ENCODE data around the gene LOC128125822.
"Not testable (repeated sequence)": the region's sequence is repeated elsewhere in the genome, so short reads cannot be mapped to it uniquely, and the experiment has no call there.

Gene LOC128125822

DNA sequence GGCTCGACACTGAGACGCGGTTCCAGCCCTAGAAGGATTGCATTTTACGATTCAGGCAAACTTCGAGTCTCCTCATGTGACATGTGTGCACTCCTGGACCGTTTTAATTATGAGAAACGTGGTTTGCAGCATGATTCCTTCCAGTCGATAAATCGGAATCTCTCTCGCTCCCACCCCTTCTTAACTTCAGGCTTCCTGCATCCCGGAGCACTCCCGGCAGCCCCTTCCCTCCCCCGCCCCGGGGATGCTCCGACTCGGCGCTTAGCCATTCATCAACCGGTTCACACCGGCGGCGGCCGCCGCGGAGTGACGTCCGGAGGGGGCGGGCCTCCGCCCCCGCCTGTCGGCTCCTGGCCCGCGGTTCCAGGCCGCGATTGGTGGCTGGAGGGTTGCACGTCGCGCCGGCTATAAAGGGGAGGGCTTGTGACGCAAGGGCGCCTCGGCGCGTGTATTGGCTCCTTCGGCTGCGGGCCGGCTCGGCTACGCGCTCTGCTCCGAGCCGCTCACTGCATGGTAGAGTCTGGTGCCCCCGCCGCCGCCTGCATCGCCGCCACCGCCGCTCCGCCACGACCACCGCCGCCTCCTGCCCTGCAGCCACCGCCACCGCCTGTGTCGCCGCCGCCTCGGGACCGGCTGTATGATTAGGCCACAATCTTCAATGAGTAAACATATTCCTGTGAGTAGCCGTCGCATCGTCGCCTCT is at the start of gene LOC128125822, which contains the start of gene PTP4A1:
Gene LOC128125822 (plus strand): TSS at position 437 of the 703 bp plus-strand sequence.
Gene PTP4A1 (plus strand): TSS at position 437 of the 703 bp plus-strand sequence. CDS start 4,401 bp downstream, outside the sequence.
- intact Hi-C loops (cut with micrococcal nuclease) = loop anchor here (1.0 to 10.0 kb wide), 7 partner anchors 26 to 1273 kb away; partner anchors contain the start of gene PHF3
- H3K27me3 Mint-ChIP-seq = no peaks in the 10 kb centered on the region
- POLR2A ChIA-PET = interaction anchor here (6.2 kb wide), 1 partner anchor 64 kb away, joined by 53 read pairs; the partner anchor contains the start of gene PHF3
- CTCF ChIA-PET = no interaction called here
- peaks cover 3% of the 10 kb centered on the region for H3K9me3 Mint-ChIP-seq
- TF ChIP-seq CTCF (IDR thresholded peaks at IDR 0.05) = no peak
- peaks cover 33% of the 10 kb centered on the region for H3K4me1 Mint-ChIP-seq
- H3K4me3 Mint-ChIP-seq = peak within 1 kb of the TSS; percentile 92
- ATAC-seq (ENCODE audit: low read depth) = peak; percentile 85
- peak; percentile 94 for DNase-seq
- peak within 1 kb of the TSS; percentile 97 for H3K27ac Mint-ChIP-seq
- peaks cover 20% of the 10 kb centered on the region for H3K36me3 Mint-ChIP-seq (ENCODE audit: low read depth)

DNA sequence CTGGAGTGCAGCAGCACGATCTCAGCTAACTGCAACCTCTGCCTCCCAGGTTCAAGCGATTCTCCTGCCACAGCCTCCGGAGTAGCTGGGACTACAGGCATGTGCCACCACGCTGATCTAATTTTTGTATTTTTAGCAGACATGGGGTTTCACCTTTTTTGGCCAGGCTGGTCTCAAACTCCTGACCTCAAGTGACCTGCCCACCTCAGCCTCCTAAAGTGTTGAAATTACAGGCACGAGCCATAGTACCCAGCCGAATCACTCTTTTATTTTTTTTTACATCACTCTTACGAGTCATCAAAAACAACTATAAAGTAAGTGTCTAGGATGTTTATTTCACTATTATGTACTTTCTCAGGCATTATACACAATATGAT is 49.4 kb upstream of the LOC128125822 start:
- intact Hi-C loops (cut with micrococcal nuclease); H3K9me3 Mint-ChIP-seq; CTCF ChIA-PET; POLR2A ChIA-PET; DNase-seq; H3K36me3 Mint-ChIP-seq (ENCODE audit: low read depth); H3K4me3 Mint-ChIP-seq; H3K27ac Mint-ChIP-seq; H3K27me3 Mint-ChIP-seq; ATAC-seq (ENCODE audit: low read depth): not testable (repeated sequence)
- peaks cover 22% of the 10 kb centered on the region for H3K4me1 Mint-ChIP-seq

DNA sequence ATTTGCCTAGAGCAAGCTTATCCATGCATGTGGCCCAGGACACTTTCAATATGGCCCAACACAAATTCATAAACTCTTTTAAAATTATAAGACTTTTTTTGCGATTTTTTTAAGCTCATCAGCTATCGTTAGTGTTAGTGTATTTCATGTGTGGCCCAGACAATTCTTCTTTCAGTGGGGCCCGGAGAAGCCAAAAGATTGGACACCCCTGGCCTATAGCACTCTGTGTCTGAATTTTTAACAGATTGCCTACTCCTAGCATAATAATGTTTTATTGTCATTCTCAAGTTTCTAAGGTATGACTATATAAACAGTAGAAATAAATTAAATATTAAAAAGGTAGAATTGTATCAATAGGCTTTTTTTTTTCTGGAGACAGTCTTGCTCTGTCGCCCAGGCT is 48.6 kb upstream of the LOC128125822 start:
- Mint-ChIP-seq H3K4me3 (no peak overlapping the region), H3K4me1 (peaks cover 20% of the 10 kb centered on the region), H3K9me3 (no peaks in the 10 kb centered on the region), H3K27ac (no peak overlapping the region), H3K36me3 (ENCODE audit: low read depth) (no peaks in the 10 kb centered on the region), H3K27me3 (no peaks in the 10 kb centered on the region)
- DNase-seq (no peak), ATAC-seq (ENCODE audit: low read depth) (no peak)
- intact Hi-C loops (cut with micrococcal nuclease) = no loop called here
- CTCF ChIA-PET = no interaction called here
- POLR2A ChIA-PET = no interaction called here
- TF ChIP-seq CTCF (IDR thresholded peaks at IDR 0.05) = no peak

GRCh38 chr6:63525186-63525878 is 46.9 kb upstream of the LOC128125822 start:
- intact Hi-C loops (cut with micrococcal nuclease) = no loop called here
- TF ChIP-seq CTCF (IDR thresholded peaks at IDR 0.05) = no peak
- no peak overlapping the region for H3K27ac Mint-ChIP-seq
- no peaks in the 10 kb centered on the region for H3K27me3 Mint-ChIP-seq
- peaks cover 6% of the 10 kb centered on the region for H3K4me1 Mint-ChIP-seq
- DNase-seq (no peak), ATAC-seq (ENCODE audit: low read depth) (no peak)
- ChIA-PET CTCF (no interaction called here), POLR2A (no interaction called here)
- H3K4me3 Mint-ChIP-seq = no peak overlapping the region
- H3K9me3 Mint-ChIP-seq = no peaks in the 10 kb centered on the region
- H3K36me3 Mint-ChIP-seq (ENCODE audit: low read depth) = no peaks in the 10 kb centered on the region

- no peak overlapping the region for H3K4me3 Mint-ChIP-seq
- H3K36me3 Mint-ChIP-seq (ENCODE audit: low read depth) = no peaks in the 10 kb centered on the region
- H3K9me3 Mint-ChIP-seq = no peaks in the 10 kb centered on the region
- intact Hi-C loops (cut with micrococcal nuclease) = no loop called here
- no peak overlapping the region for H3K27ac Mint-ChIP-seq
- peaks cover 6% of the 10 kb centered on the region for H3K4me1 Mint-ChIP-seq
- DNase-seq (no peak), ATAC-seq (ENCODE audit: low read depth) (no peak)
- no peaks in the 10 kb centered on the region for H3K27me3 Mint-ChIP-seq
- CTCF ChIA-PET = no interaction called here
- TF ChIP-seq CTCF (IDR thresholded peaks at IDR 0.05) = no peak
- POLR2A ChIA-PET = no interaction called here
These were observed 45.3 kb upstream of the LOC128125822 start for GRCh38 chr6:63526931-63527330.
